DND-41 (cell line): ENCODE results near the gene STAM2.
"Not testable (repeated sequence)": the region's sequence is repeated elsewhere in the genome, so short reads cannot be mapped to it uniquely, and the experiment has no call there.

Experiments
- ATAC-seq: fragments of 200-7000 bp; cut with Tn5 transposase; 3 replicates; pipeline ENCODE4 v1.9.1; 2021; ENCODE audit warnings: low read depth; ENCODE audit not compliant: insufficient read depth
- DNase-seq: peaks from one replicate; pipeline ENCODE4 v3.0.0-alpha.2; 2020
- H2AFZ ChIP-seq: 2 replicates; pipeline ENCODE4 v1.6.0; 2012; ENCODE audit warnings: low read depth, low read length
- H3K27ac ChIP-seq: 2 replicates; pipeline ENCODE4 v1.5.1; 2012; ENCODE audit warnings: low read length, inconsistent platforms
- H3K27me3 ChIP-seq: fragments of 200-600 bp; sonication (generic); 2 replicates; pipeline ENCODE4 v1.6.0; 2012; ENCODE audit warnings: low read length, mild to moderate bottlenecking, inconsistent platforms; ENCODE audit not compliant: insufficient read depth, poor library complexity
- H3K36me3 ChIP-seq: 2 replicates; pipeline ENCODE4 v1.5.1; 2012; ENCODE audit warnings: low read length, inconsistent platforms; ENCODE audit not compliant: insufficient read depth
- H3K4me1 ChIP-seq: 2 replicates; pipeline ENCODE4 v1.5.1; 2012; ENCODE audit warnings: mild to moderate bottlenecking, low read length; ENCODE audit not compliant: insufficient read depth
- H3K4me2 ChIP-seq: 2 replicates; pipeline ENCODE4 v1.6.0; 2012; ENCODE audit warnings: mild to moderate bottlenecking, moderate library complexity, low read length, inconsistent platforms; ENCODE audit not compliant: insufficient read depth
- H3K4me3 ChIP-seq, 2 experiments: fragments of 200-600 bp in 1 of 2; shearing (Covaris generic) in 1 of 2; 2 replicates each; pipeline ENCODE4 v1.5.1; 2012 to 2016; ENCODE audit warnings: inconsistent platforms in 2 of 2, low read length in 2 of 2, mild to moderate bottlenecking in 2 of 2, low read depth in 1 of 2, moderate library complexity in 1 of 2
- H3K79me2 ChIP-seq: 2 replicates; pipeline ENCODE4 v1.6.0; 2012; ENCODE audit warnings: low read length, inconsistent platforms; ENCODE audit not compliant: insufficient read depth
- H3K9ac ChIP-seq: 2 replicates; pipeline ENCODE4 v1.6.0; 2012; ENCODE audit warnings: low read depth, mild to moderate bottlenecking, inconsistent platforms, low read length, moderate library complexity
- H3K9me3 ChIP-seq: 2 replicates; pipeline ENCODE4 v1.5.1; 2012; ENCODE audit warnings: low read length, moderate library complexity, mild to moderate bottlenecking, inconsistent platforms; ENCODE audit not compliant: insufficient read depth, severe bottlenecking
- H4K20me1 ChIP-seq: 2 replicates; pipeline ENCODE4 v1.6.0; 2012; ENCODE audit warnings: low read length; ENCODE audit not compliant: insufficient read depth
- EZH2 ChIP-seq: IDR thresholded peaks from 3 replicates; pipeline ENCODE4 v1.6.1; 2012; ENCODE audit warnings: borderline replicate concordance, low read depth, mild to moderate bottlenecking, moderate library complexity, low read length, inconsistent platforms; ENCODE audit not compliant: severe bottlenecking
- TF ChIP-seq, protein P1 (sequence below): IDR thresholded peaks from 2 replicates; pipeline ENCODE4 v1.5.1; 2012; ENCODE audit warnings: borderline replicate concordance, low read length, moderate library complexity, mild to moderate bottlenecking; ENCODE audit not compliant: poor library complexity, severe bottlenecking; ENCODE audit errors: extremely low read depth

Gene STAM2

GRCh38 chr2:152120430-152120829 is 55.1 kb downstream of the STAM2 start:
- H3K27ac ChIP-seq, result no peak overlapping the region
- H3K9me3 ChIP-seq, result no peaks in the 10 kb centered on the region
- no peak overlapping the region for H3K4me2 ChIP-seq
- no peak for ATAC-seq
- DNase-seq, result no peak
- no peaks in the 10 kb centered on the region for H3K4me1 ChIP-seq
- no peaks in the 10 kb centered on the region for H3K79me2 ChIP-seq
- H2AFZ ChIP-seq, result no peak overlapping the region
- peaks cover 16% of the 10 kb centered on the region; the same call in 1 of the 2 replicates for H3K36me3 ChIP-seq
- no peaks in the 10 kb centered on the region for H3K27me3 ChIP-seq
- H3K9ac ChIP-seq, result no peak overlapping the region
- no peaks in the 10 kb centered on the region for H4K20me1 ChIP-seq
- no peak overlapping the region for H3K4me3 ChIP-seq
- TF ChIP-seq, protein P1, sequence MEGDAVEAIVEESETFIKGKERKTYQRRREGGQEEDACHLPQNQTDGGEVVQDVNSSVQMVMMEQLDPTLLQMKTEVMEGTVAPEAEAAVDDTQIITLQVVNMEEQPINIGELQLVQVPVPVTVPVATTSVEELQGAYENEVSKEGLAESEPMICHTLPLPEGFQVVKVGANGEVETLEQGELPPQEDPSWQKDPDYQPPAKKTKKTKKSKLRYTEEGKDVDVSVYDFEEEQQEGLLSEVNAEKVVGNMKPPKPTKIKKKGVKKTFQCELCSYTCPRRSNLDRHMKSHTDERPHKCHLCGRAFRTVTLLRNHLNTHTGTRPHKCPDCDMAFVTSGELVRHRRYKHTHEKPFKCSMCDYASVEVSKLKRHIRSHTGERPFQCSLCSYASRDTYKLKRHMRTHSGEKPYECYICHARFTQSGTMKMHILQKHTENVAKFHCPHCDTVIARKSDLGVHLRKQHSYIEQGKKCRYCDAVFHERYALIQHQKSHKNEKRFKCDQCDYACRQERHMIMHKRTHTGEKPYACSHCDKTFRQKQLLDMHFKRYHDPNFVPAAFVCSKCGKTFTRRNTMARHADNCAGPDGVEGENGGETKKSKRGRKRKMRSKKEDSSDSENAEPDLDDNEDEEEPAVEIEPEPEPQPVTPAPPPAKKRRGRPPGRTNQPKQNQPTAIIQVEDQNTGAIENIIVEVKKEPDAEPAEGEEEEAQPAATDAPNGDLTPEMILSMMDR, result no peak
- no peak for TF ChIP-seq EZH2

DNA sequence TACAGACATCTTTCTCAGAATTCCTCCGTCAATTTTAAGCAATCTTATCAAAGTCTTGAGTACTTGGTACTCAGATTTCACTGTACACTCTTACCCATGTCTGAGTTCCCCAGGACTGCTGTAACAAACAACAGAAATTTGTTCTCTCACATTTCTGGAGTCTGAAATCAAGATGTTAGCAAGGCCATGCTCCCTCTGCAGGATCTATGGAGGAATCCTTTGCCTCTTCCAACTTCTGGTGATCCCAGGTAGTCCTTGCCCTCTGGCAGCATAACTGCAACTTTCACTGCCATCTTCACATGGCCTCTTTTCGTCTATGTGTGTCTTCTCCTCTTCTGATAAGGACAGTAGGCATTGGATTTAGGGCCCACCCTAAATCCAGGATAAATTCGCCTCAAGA is 59.6 kb downstream of the STAM2 start:
- TF ChIP-seq, protein P1, result no peak
- no peak for TF ChIP-seq EZH2
- Histone ChIP-seq H2AFZ (no peak overlapping the region), H3K9ac (no peak overlapping the region), H3K4me1 (no peaks in the 10 kb centered on the region), H4K20me1 (no peaks in the 10 kb centered on the region), H3K36me3 (peaks cover 6% of the 10 kb centered on the region; the same call in 1 of the 2 replicates), H3K27ac (no peak overlapping the region), H3K4me3 (no peak overlapping the region), H3K27me3 (no peaks in the 10 kb centered on the region), H3K9me3 (no peaks in the 10 kb centered on the region), H3K79me2 (no peaks in the 10 kb centered on the region), H3K4me2 (no peak overlapping the region)
- no peak for ATAC-seq
- no peak for DNase-seq

GRCh38 chr2:152114366-152114765 is 61.2 kb downstream of the STAM2 start:
- Histone ChIP-seq H3K9me3 (no peaks in the 10 kb centered on the region), H3K4me1 (no peaks in the 10 kb centered on the region), H3K27me3 (no peaks in the 10 kb centered on the region), H3K27ac (no peak overlapping the region), H2AFZ (no peak overlapping the region), H3K4me2 (no peak overlapping the region), H3K9ac (no peak overlapping the region), H3K79me2 (no peaks in the 10 kb centered on the region), H3K4me3 (no peak overlapping the region), H3K36me3 (no peaks in the 10 kb centered on the region), H4K20me1 (no peaks in the 10 kb centered on the region)
- DNase-seq (no peak), ATAC-seq (no peak)
- no peak for TF ChIP-seq EZH2
- TF ChIP-seq, protein P1, result no peak

DNA sequence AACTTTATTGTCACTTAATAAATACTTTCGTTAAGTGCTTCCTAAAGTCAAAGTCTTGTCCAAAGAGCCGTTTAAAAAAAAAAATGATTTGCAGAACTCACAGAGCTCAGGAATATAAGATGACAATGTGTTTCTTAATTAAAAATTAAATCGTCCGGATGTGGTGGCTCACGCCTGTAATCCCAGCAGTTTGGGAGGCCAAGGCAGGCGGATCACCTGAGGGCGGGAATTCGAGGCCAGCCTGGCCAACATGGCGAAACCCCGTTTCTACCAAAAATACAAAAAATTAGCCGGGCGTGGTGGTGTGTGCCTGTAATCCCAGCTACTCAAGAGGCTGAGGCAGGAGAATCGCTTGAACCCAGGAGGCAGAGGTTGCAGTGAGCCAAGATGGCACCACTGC is 68.4 kb downstream of the STAM2 start:
- not testable (repeated sequence) for ATAC-seq, H3K27me3 ChIP-seq, H3K4me1 ChIP-seq, H3K36me3 ChIP-seq, H3K79me2 ChIP-seq, H3K27ac ChIP-seq, H3K9ac ChIP-seq, H2AFZ ChIP-seq, DNase-seq, H3K9me3 ChIP-seq, H3K4me3 ChIP-seq, H4K20me1 ChIP-seq, H3K4me2 ChIP-seq
